ENCODE results near the gene ZBED1.
"Not testable (repeated sequence)": the region's sequence is repeated elsewhere in the genome, so short reads cannot be mapped to it uniquely, and the experiment has no call there.

Gene ZBED1

DNA sequence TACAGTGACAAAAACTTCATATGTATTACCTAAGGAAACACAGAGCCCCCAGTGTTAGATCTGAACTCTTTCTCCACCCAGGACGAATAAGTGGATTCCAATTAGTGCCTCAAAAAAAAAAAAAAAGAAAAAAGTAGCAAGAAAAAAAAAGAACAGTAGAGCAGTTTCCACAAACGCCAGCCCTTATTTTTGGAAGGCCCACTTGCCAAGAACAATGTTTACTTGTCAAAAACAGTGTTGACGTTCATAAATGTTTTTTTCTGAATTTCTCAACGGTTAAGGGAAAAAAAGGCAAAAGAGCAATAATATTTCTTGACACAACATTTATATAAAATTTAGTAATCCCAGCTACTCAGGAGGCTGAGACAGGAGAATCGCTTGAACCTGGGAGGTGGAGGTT, 38.7 kb downstream of the ZBED1 start:
- in situ Hi-C loops (cut with MboI; ENCODE audit: low sequenced_read_pairs, unreplicated experiment): no loop called here
- DNase-seq (ENCODE audit: low spot score): no peak
- TF ChIP-seq, protein P1, sequence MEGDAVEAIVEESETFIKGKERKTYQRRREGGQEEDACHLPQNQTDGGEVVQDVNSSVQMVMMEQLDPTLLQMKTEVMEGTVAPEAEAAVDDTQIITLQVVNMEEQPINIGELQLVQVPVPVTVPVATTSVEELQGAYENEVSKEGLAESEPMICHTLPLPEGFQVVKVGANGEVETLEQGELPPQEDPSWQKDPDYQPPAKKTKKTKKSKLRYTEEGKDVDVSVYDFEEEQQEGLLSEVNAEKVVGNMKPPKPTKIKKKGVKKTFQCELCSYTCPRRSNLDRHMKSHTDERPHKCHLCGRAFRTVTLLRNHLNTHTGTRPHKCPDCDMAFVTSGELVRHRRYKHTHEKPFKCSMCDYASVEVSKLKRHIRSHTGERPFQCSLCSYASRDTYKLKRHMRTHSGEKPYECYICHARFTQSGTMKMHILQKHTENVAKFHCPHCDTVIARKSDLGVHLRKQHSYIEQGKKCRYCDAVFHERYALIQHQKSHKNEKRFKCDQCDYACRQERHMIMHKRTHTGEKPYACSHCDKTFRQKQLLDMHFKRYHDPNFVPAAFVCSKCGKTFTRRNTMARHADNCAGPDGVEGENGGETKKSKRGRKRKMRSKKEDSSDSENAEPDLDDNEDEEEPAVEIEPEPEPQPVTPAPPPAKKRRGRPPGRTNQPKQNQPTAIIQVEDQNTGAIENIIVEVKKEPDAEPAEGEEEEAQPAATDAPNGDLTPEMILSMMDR (IDR thresholded peaks at IDR 0.05; ENCODE audit: borderline replicate concordance, control extremely low read depth, extremely low read depth, insufficient read depth, missing control alignments): no peak

DNA sequence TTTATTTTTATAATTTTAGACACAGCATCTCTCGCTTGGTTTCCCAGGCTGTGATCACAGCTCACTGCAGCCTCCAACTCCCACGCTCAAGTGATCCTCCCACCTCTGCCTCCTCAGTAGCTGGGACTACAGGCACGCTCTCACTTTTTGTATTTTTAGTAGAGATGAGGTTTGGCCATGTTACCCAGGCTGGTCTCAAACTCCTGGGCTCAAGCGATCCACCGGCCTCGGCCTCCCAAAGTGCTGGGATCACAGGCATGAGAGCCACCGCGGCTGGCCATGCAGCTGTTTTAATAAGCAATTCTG, 39.1 kb downstream of the ZBED1 start:
- TF ChIP-seq, protein P1 (IDR thresholded peaks at IDR 0.05; ENCODE audit: borderline replicate concordance, control extremely low read depth, extremely low read depth, insufficient read depth, missing control alignments): no peak
- DNase-seq (ENCODE audit: low spot score): no peak

DNA sequence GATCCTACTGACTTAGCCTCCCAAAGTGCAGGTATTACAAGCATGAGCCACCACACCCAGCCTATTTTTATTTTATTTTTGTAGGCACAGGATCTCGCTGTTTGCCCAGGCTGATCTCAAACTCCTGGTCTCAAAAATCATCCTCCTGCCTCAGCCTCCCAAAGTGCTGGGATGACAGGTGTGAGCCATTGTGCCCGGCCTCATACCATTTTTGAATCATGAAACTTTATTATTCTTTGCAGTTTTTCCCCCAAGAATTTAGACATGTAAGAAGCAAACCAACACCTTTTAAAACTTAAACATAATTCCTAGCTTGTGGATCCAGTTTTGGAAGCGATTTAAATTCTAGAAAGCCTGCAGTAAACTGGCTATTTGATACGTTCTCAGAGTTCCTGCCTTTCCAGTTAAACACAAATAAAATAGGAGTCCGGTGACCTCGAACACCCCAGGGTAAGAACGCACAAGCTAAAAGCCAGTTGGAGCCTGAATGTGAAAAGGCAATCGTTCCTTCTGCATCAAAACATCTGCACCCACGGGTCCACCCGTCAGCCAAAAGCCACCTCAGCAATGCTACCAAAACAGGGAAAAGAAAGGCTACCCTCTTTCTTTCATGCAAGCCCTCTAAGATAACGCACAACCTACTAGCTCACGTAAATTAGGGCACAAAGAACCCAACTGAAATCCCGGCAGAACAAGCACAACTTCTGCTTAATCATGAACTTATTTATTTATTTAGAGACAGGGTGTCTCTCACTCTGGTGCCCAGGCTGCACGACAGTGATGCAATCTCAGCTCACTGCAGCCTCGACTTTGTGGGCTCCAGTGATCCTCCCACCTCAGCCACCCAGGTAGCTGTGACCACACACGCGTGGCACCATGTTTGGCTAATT, 39.7 kb downstream of the ZBED1 start:
- DNase-seq (ENCODE audit: low spot score); in situ Hi-C loops (cut with MboI; ENCODE audit: low sequenced_read_pairs, unreplicated experiment): not testable (repeated sequence)

More for the DNA sequence above, 39.1 kb downstream of the ZBED1 start:
- in situ Hi-C loops (cut with MboI; ENCODE audit: low sequenced_read_pairs, unreplicated experiment): no loop called here

DNA sequence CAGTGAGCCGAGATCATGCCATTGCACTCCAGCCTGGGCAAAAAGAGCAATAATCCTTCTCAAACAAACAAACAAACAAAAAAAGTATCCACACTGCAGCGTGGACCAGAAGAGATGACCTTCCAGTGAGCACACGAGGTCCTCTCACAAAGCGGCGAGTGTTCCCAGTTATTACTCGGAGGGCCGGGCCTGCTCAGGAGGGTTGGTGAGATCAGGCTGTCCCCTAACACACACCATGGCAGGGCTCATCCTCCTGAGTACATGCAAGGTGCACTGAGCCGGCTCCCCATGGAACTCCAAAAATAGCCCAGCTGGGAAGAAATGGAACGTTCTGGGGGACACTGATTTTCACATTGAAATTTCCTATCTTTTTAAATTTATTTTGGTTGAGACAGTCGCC, 40.7 kb downstream of the ZBED1 start:
- in situ Hi-C loops (cut with MboI; ENCODE audit: low sequenced_read_pairs, unreplicated experiment); DNase-seq (ENCODE audit: low spot score): not testable (repeated sequence)

DNA sequence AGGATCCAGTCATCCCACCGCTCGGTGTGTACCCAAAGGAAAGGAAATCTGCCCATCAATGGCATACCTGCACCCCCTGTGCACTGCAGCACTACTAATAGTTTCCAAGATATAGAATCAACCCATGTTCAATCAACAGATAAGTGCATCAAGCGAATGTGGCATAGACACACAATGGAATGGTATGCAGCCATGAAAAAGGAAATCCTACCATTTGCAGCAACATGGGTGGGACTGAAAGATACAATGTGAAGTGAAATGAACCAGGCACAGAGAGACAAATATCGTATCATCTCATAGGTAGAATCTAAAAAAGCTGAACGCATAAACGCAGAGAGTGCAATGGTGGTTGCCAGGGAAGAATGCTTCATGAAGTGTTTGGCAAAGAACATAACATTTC, 42.5 kb downstream of the ZBED1 start:
- DNase-seq (ENCODE audit: low spot score): no peak

DNA sequence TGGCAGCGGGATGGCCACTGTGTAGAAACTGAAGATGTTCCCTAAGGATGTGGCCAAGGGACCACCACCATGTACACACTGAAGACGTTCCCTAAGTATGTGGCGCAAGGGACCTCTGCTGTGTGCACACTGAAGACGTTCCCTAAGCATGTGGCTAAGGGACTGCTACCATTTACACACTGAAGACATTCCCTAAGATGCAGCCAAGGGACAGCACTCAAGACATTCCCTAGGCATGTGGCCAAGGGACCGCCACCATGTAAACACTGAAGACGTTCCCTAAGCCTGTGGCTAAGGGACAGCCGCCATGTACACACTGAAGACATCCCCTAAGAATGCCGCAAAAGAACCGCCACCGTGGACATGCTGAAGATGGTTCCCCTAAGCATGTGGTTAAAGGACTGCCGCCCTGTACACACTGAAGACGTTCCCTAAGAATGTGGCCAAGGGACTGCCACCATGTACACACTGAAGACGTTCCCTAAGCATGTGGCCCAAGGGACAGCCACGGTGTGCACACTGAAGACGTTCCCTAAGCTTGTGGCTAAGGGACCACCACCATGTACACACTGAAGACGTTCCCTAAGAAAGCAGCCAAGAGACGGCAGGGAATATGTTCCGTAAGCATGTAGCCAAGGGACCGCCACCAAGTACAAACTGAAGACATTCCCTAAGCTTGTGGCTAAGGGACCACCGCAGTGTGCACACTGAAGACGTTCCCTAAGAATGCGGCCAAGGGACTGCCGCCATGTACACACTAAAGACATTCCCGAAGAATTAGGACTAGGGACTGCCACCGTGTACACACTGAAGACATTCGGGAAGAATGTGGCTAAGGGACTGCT, 43.3 kb downstream of the ZBED1 start:
- no peak for DNase-seq (ENCODE audit: low spot score)
- TF ChIP-seq, protein P1 (IDR thresholded peaks at IDR 0.05; ENCODE audit: borderline replicate concordance, control extremely low read depth, extremely low read depth, insufficient read depth, missing control alignments): no peak
- in situ Hi-C loops (cut with MboI; ENCODE audit: low sequenced_read_pairs, unreplicated experiment): no loop called here

More for the DNA sequence above, 42.5 kb downstream of the ZBED1 start:
- in situ Hi-C loops (cut with MboI; ENCODE audit: low sequenced_read_pairs, unreplicated experiment): no loop called here
- TF ChIP-seq, protein P1 (IDR thresholded peaks at IDR 0.05; ENCODE audit: borderline replicate concordance, control extremely low read depth, extremely low read depth, insufficient read depth, missing control alignments): no peak

DNA sequence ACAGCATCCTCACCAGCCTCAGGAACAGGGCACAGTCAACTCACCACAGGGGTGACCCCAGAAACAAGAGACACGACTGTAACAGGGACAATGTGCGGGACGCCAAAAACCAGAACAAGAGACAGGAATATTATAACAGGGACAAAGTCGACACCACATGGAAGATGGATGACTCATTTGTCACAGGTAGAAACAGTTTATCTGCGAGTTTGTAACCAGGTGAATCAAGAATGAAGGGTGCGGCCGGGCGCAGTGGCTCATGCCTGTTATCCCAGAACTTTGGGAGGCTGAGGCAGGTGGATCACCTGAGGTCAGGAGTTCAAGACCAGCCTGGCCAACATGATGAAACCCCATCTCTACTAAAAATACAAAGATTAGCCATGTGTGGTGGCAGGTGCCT, 44.7 kb downstream of the ZBED1 start:
- DNase-seq (ENCODE audit: low spot score); in situ Hi-C loops (cut with MboI; ENCODE audit: low sequenced_read_pairs, unreplicated experiment): not testable (repeated sequence)

DNA sequence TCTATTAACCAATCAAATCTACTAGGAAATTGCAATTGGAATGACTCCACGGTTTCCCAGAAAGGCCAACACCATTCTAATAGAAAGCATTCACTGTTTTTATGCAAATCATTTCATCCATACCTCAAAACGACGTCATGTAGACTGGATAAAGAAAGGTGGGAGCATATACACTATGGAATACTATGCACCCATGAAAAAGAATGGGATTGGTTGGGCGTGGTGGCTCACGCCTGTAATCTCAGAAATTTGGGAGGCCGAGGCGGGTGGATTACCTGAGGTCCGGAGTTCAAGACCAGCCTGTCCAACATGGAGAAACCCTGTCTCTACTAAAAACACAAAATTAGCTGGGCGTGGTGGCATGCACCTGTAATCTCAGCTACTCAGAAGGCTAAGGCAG, 46.2 kb downstream of the ZBED1 start:
- in situ Hi-C loops (cut with MboI; ENCODE audit: low sequenced_read_pairs, unreplicated experiment); DNase-seq (ENCODE audit: low spot score): not testable (repeated sequence)

Measured in GM13976 (cell line).